Left ventricle myocardium superior (tissue), 1 donor: ENCODE data around the gene AP1S1. TPM values are rescaled to one million over a fixed set of nuclear protein-coding genes. Genes with fewer than 3 reads are reported as not detected.
"Not testable (repeated sequence)": the region's sequence is repeated elsewhere in the genome, so short reads cannot be mapped to it uniquely, and the experiment has no call there.

ENCODE experiments used
- ATAC-seq: fragments of 200-7000 bp; cut with Tn5 transposase; one replicate; pipeline ENCODE4 v1.9.1; 2020; ENCODE audit warnings: mild to moderate bottlenecking, moderate library complexity
- DNase-seq: peaks from one replicate; pipeline ENCODE4 v3.0.0-alpha.2; 2020
- intact Hi-C: fragments of 100-400 bp; cut with micrococcal nuclease; formaldehyde crosslinking; loops from one replicate; pipeline ENCODE4 v1.11.0; 2022
- total RNA-seq: library from RNA; stranded (reverse); fragmentation: NEBNext Ultra II Directional; extraction: Animal tissue kit (Norgen Biotek cat#: 25700); gene quantifications from one replicate; pipeline ENCODE4 v1.2.1, GENCODE V29; 2021
- donor health status: DM: no; HTN: yes; CAD: no; lungs with severe emphysema.

The AP1S1 gene
- total RNA-seq, 1 donor from 2014 or later, result 11.8 TPM

- DNase-seq (no peak), ATAC-seq (no peak)
- intact Hi-C loops, result no loop called here
Measured at GRCh38 chr7:101185258-101185839, 31.1 kb downstream of the AP1S1 start.

DNA sequence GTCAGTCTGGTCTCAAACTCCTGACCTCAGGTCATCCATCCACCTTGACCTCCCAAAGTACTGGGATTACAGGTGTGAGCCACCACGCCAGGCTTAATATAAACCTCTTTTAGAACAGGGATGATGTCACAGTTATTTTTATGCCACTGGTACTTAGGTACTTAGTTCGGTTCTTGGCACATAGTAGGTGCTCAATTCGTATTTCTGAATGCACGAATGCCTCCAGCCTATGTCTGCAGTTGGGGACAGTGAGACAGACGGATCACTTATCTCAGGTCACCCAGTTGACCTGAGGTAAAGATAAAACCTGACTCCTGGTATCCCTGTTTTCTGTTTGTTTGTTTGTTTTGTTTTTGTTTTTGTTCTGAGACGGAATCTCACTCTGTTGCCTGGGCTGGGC lies 31.9 kb downstream of the AP1S1 start:
- ATAC-seq (no peak), DNase-seq (no peak)
- intact Hi-C loops, result no loop called here

DNA sequence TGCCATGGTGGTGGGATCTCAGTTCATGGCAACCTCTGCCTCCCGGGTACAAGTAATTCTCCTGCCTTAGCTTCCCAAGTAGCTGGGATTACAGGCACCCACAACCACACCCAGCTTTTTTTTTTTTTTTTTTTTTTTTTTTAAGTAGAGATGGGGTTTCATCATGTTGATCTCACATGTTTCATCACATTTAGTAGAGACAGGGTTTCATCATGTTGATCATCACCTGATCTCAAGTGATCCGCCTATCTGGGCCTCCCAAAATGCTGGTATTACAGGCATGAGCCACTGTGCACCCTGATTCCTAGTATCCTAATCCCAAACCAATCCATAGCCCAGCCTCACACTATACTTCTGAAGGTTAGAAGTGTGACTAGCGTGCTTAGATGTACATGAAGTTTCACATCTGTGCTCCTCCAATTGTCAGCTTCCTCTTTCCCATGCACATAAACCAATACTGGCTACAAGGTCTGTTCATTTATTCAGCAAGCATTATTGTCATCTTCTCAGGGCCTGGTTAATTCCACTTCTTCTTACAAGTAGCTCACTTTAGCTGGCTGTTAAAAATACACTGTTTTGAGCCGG lies 32.7 kb downstream of the AP1S1 start:
- DNase-seq (no peak), ATAC-seq (no peak)
- intact Hi-C loops, result no loop called here

- intact Hi-C loops, result no loop called here
- no peak for ATAC-seq
- DNase-seq, result no peak
Measured at GRCh38 chr7:101189109-101189508, 34.8 kb downstream of the AP1S1 start.

DNA sequence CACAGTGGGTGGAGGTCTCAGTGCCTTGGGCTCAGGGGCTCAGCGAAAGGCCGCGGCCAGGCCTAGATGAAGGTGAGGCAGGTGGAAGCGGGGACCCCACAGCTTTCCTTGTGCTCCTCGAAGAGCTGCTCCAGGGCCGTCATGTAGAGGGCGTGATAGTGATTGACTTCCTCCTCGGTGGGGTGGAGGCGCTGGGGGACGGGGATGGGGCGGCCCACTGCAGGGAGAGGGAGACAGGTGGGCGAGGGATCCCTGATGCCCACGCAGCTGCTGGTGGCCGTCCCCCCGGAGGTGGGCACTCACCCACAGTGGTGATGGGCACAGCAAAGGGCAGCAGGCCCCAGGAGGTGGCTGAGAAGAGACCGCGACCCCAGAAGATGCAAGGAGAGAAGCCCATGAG lies 41.6 kb downstream of the AP1S1 start:
- no peak for ATAC-seq
- intact Hi-C loops, result no loop called here
- DNase-seq, result no peak

DNA sequence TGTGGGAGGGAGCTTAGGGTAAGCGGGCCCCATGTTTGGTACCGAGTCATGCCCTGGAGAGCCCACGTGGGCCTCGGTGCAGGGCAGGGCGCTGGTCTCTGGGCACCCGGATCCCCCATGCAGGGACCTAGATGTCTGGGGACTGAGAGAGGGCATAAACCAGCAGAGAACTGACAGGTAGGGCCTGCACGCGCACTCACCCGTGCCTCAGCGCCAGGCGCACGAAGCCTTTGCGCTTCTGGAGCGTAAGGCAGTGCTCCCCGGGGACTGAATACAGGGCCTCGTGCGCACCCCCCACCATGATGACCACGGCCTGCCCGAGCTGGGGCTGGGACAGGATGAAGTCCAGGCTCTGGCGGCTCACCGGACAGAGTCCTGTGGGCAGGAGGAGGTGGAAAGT lies 43.7 kb downstream of the AP1S1 start:
- no peak for DNase-seq
- intact Hi-C loops, result no loop called here
- ATAC-seq, result no peak

DNA sequence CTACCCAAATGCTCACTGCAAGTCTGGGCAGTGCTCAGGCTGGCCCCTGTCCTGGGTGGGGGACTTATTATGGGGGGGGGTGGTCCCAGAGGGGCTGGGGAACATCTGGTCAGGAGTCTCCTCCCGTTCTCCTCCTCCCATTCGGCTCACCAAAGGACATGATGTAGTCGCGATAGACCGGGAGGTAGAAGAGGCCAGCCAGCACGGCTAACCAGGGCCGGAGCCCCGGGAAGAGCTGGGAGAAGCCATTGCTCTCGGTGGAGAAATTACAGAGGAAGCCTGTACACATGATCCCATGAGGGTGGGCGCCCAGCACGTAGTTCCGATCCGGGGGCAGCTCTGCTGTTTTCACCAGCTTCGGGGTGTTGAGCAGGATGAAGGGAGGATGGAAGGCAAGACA lies 44.2 kb downstream of the AP1S1 start:
- ATAC-seq (no peak), DNase-seq (no peak)
- intact Hi-C loops, result no loop called here

DNA sequence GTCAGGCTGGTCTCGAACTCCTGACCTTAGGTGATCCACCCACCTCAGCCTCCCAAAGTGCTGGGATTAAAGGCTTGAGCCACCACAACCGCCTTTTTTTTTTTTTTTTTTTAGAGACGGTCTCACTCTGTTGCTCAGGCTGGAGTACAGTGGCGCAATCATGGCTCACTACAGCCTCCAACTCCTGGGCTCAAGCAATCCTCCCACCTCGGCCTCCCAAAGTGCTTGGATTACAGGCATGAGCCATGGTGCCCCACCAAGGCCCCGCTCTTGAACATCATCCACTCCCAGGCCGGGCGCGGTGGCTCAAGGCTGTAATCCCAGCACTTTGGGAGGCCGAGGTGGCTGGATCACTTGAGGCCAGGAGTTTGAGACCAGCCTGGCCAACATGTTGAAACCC lies 45.2 kb downstream of the AP1S1 start:
- intact Hi-C loops, DNase-seq, ATAC-seq: not testable (repeated sequence)

DNA sequence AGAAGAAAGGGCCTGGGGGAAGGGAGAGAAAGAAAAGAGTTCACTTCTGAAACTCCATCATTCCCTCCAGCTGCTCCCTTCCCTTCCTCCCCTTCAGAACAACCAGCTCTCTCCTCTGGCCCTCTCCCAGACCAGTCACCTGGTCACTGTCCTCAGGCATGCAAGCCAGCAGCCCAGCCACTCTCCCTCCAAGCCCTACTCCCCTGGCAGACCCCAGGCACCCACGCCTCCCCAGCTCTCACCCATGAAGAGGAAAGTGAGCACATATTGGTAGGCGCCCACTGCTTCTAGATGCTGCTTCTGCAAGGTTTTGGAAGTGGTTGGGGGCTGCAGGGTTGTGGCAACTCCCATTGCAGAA lies 46.2 kb downstream of the AP1S1 start:
- ATAC-seq (no peak), DNase-seq (no peak)
- intact Hi-C loops, result no loop called here

GRCh38 chr7:101200862-101201599 lies 46.8 kb downstream of the AP1S1 start, which contains the start of gene MOGAT3:
Gene MOGAT3 (minus strand): TSS chr7:101201036. CDS start chr7:101200854, 182 bp downstream.
- ATAC-seq (no peak), DNase-seq (no peak)
- intact Hi-C loops, result no loop called here

GRCh38 chr7:101201695-101202602 lies 47.7 kb downstream of the AP1S1 start:
- DNase-seq, result no peak
- ATAC-seq, result no peak
- intact Hi-C loops, result no loop called here

GRCh38 chr7:101202603-101202918 lies 48.3 kb downstream of the AP1S1 start:
- ATAC-seq (no peak), DNase-seq (no peak)
- intact Hi-C loops, result no loop called here

GRCh38 chr7:101203740-101204738 lies 49.8 kb downstream of the AP1S1 start:
- intact Hi-C loops, DNase-seq: not testable (repeated sequence)

DNA sequence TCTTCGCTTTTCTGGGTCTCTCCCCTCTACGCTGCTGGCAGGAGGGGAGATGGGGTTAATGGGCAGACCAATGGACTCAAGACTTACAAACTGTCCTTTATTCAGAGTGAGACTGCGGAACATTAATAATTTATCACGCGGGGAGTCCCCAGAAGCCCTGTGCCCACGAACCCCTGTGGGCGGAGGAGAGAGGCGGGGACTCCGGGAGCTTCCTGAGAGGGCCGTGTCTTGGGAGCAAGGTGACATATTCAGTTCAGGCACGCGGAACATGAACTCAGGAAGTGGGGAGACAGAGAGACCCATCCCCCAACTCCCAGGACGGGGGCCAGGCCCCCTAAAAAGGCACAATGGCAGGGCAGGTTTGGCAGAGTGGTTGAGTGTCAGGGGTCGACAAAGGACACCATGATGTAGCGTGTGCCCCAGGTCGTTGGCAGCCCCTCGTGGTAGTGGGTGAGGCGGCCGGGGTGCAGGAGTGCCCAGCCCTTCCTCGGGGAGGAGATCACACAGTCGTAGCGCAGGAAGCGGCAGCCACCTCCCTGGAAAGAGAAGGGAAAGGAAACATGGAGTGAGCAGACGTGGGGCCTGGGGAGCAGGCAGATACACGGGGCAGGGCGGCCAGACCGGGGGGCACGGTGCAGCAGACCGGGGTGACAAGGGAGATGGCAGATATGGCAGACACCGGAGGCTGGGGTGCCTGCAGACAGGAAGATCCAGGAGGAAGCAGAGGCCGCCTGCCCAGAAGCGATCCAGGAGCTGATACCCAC lies 51.8 kb downstream of the AP1S1 start:
- intact Hi-C loops, result no loop called here
- ATAC-seq, result no peak
- no peak for DNase-seq

More at GRCh38 chr7:101203740-101204738, 49.8 kb downstream of the AP1S1 start:
- ATAC-seq, result not testable (repeated sequence)

GRCh38 chr7:101206665-101207042 lies 52.4 kb downstream of the AP1S1 start:
- no peak for DNase-seq

DNA sequence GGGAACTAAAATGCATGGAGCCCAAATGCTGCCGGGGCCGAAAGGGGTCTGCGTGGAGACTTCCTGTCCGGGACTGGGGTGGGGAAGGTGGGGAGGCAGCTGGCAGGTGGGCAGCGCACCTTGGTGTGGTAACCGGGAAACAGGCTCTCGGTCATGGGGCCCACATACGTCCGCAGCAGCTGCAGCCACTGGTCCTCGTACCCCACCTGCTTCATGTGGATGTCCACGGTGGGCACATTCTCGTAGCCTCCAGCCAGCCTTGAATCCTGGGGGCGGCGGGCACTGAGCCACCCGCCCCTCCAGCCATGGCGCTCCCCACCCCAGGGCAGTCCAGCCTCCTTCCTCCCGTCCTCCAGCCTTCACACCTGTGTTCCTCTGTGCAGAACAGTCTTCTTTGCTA lies 53.2 kb downstream of the AP1S1 start:
- DNase-seq (no peak), ATAC-seq (no peak)
- intact Hi-C loops, result no loop called here

More at GRCh38 chr7:101206665-101207042, 52.4 kb downstream of the AP1S1 start:
- intact Hi-C loops, result no loop called here
- ATAC-seq, result no peak

GRCh38 chr7:101208794-101209193 lies 54.5 kb downstream of the AP1S1 start:
- no peak for ATAC-seq

GRCh38 chr7:101210143-101210542 lies 55.9 kb downstream of the AP1S1 start:
- DNase-seq (no peak), ATAC-seq (no peak)
- intact Hi-C loops, result no loop called here

More at GRCh38 chr7:101208794-101209193, 54.5 kb downstream of the AP1S1 start:
- no peak for DNase-seq
- intact Hi-C loops, result no loop called here
